ENCODE data around the gene ST7L. TPM values are rescaled to one million over a fixed set of nuclear protein-coding genes. Genes with fewer than 3 reads are reported as not detected.
"Not testable (repeated sequence)": the region's sequence is repeated elsewhere in the genome, so short reads cannot be mapped to it uniquely, and the experiment has no call there.

ST7L gene
- total RNA-seq, 3 donors from 2014 or later = 8.1 to 10.1 (median 9.1) TPM

DNA sequence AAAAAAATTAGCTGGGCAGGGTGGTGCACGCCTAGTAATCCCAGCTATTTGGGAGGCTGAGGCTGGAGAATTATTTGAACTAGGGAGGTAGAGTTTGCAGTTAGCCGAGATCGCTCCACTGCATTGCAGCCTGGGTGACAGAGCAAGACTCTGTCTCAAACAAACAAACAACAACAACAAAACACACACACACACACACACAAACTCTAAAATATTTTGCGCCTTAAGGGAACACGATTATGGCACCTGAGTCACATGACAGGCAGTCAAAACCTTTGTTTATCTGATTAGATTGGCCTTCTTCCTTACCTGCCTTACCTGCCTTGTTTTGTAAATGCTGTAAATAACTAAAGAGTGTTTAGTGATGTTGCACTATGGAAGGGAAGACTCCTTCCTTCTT lies 130.8 kb downstream of the ST7L start:
- Mint-ChIP-seq H3K4me1 (ENCODE audit: low read depth) (no peaks in the 10 kb centered on the region), H3K27me3 (ENCODE audit: low read depth) (peaks cover 15% of the 10 kb centered on the region), H3K9me3 (no peaks in the 10 kb centered on the region), H3K36me3 (ENCODE audit: insufficient read depth) (no peaks in the 10 kb centered on the region), H3K4me3 (no peak overlapping the region)
- ATAC-seq (no peak), DNase-seq (no peak)

DNA sequence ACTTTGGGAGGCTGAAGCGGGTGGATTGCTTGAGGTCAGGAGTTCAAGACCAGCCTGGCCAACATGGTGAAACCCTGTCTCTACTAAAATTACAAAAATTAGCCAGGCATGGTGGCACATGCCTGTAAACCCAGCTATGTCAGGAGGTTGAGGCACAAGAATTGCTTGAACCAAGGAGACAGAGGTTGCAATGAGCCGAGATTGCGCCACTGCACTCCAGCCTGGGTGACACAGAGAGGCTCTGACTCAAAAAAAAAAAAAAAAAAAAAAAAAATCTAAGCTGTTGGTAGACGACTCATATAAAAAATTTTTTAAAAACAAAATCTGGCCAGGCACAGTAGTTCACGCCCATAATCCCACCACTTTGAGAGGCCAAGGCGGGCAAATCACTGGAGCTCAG lies 131.3 kb downstream of the ST7L start:
- not testable (repeated sequence) for H3K4me3 Mint-ChIP-seq; H3K4me1 Mint-ChIP-seq (ENCODE audit: low read depth); H3K36me3 Mint-ChIP-seq (ENCODE audit: insufficient read depth); DNase-seq; ATAC-seq; H3K9me3 Mint-ChIP-seq
- H3K27me3 Mint-ChIP-seq (ENCODE audit: low read depth) = peaks cover 11% of the 10 kb centered on the region

DNA sequence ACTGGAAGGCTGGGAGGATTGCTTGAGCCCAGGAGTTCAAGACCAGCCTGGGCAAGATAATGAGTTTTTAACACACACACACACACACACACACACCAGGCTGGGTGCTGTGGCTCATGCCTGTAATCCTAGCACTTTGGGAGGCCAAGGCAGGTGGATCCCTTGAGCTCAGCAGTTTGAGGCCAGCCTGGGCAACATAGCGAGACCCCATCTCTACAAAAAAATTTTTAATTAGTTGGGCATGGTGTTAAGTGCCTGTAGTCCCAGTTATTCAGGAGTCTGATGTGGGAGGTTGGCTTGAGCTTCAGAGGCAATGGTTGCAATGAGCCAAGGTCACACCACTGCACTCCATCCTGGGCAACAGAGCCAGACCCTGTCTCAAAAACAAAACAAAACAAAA lies 132.9 kb downstream of the ST7L start:
- ATAC-seq; DNase-seq; H3K4me3 Mint-ChIP-seq; H3K9me3 Mint-ChIP-seq; H3K36me3 Mint-ChIP-seq (ENCODE audit: insufficient read depth); H3K4me1 Mint-ChIP-seq (ENCODE audit: low read depth): not testable (repeated sequence)
- H3K27me3 Mint-ChIP-seq (ENCODE audit: low read depth) = peaks cover 10% of the 10 kb centered on the region

GRCh38 chr1:112478314-112478713 lies 140.6 kb downstream of the ST7L start:
- ATAC-seq = no peak
- Mint-ChIP-seq H3K9me3 (peaks cover 24% of the 10 kb centered on the region), H3K4me1 (ENCODE audit: low read depth) (no peaks in the 10 kb centered on the region), H3K4me3 (no peak overlapping the region), H3K27me3 (ENCODE audit: low read depth) (peaks cover 27% of the 10 kb centered on the region), H3K36me3 (ENCODE audit: insufficient read depth) (peaks cover 4% of the 10 kb centered on the region)
- no peak for DNase-seq

GRCh38 chr1:112477550-112477949 lies 141.4 kb downstream of the ST7L start:
- Mint-ChIP-seq H3K27me3 (ENCODE audit: low read depth) (peaks cover 31% of the 10 kb centered on the region), H3K9me3 (peaks cover 24% of the 10 kb centered on the region), H3K4me3 (no peak overlapping the region), H3K36me3 (ENCODE audit: insufficient read depth) (peaks cover 4% of the 10 kb centered on the region), H3K4me1 (ENCODE audit: low read depth) (no peaks in the 10 kb centered on the region)
- no peak for ATAC-seq
- no peak for DNase-seq

Other genes with a start within 250 kb of the ST7L start
- gene CTTNBP2NL, start 222.9 kb downstream of the ST7L start, total RNA-seq = 1 to 10 TPM in 2 of 3 donors, under 1 TPM in 1; 0.81 to 1.2 (median 1.1) TPM
- under 1 TPM in 2 of 3 donors, not detected in 1; 0.05 to 0.24 TPM for gene WNT2B, start 110.2 kb downstream of the ST7L start, total RNA-seq
- gene CAPZA1, start 691 bp upstream of the ST7L start, total RNA-seq = 100 to 1,000 TPM; 247 to 263 (median 259) TPM
- gene MOV10, start 55.5 kb upstream of the ST7L start, total RNA-seq = 10 to 100 TPM; 18.6 to 24.6 (median 20.8) TPM
- gene RHOC, start 88.0 kb upstream of the ST7L start, total RNA-seq = 1 to 10 TPM; 2.3 to 8.3 (median 5.6) TPM
- under 1 TPM in 2 of 3 donors, not detected in 1; 0.16 to 0.37 TPM for gene PPM1J, start 96.2 kb upstream of the ST7L start, total RNA-seq